Heart left ventricle (tissue), 13 donors: ENCODE results near the gene XYLT1.

Source experiments
- POLR2A ChIP-seq, 2 donors: fragments of 450-650 bp; IDR thresholded peaks; one replicate each; pipeline ENCODE4 v1.6.1; 2017; ENCODE audit warnings: antibody characterized with exemption in 2 of 2, mild to moderate bottlenecking in 2 of 2, moderate library complexity in 2 of 2
- TF ChIP-seq, protein P1 (sequence below), 12 donors: fragments of 200-600 bp; sonication (generic) in 4 of 12; IDR thresholded peaks; one replicate each; pipeline versions ENCODE4 v1.5.0 to v1.8.0; 2018 to 2022; ENCODE audit warnings: antibody characterized with exemption in 12 of 12, mild to moderate bottlenecking in 5 of 12
- donor health status: ischemic (EF 13 %, LVEDD 7.1; RV severe dilation, severe dysfunction).
- donor health status: DM: no; HTN: yes; CAD: no.
- donor health status: DM: no; HTN: no; CAD: no.
- donor health status: ischemic (EF 25% LVEDD 6.9; RV normal size, moderate dysfunction).
- donor health status: ischemic (EF 25% LVEDD 5.7; RV mildly dilated, moderate dysfunction).
- donor health status: ischemic (EF 35%, LVEDD 5.7; RV mildly dilated, moderate dysfunction).
- donor health status: nonischemic (EF 11% LVEDD 7.7; RV severe dilation, severe dysfunction).
- donor health status: DM: yes; HTN: yes; CAD: no.
- donor health status: PGD.
- donor health status: ischemic (EF 29% LVEDD 5.4; RV normal size, mild dysfunction).
- donor health status: nonischemic (EF 23%, LVEDD 6.1; RV moderate dilation, normal function).

DNA sequence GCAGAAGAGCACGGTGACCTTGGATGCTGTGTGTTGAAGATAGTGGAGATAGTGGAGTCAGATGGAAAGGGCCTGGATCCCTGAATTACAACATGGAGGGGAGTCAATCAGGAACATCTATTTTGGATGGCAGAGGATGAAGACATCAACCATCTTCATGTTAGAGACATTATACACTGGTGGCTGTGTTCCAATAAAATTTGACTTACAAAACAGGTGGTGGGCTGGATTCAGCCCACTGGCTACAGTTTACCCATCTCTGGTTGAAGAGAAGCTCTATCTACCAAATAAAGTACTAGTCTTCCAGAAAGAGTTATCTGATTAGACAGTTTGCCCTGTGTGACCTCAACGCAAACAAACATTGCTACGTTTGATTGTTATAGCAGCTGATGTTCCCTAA, 247.2 kb downstream of the XYLT1 start:
- TF ChIP-seq, protein P1, sequence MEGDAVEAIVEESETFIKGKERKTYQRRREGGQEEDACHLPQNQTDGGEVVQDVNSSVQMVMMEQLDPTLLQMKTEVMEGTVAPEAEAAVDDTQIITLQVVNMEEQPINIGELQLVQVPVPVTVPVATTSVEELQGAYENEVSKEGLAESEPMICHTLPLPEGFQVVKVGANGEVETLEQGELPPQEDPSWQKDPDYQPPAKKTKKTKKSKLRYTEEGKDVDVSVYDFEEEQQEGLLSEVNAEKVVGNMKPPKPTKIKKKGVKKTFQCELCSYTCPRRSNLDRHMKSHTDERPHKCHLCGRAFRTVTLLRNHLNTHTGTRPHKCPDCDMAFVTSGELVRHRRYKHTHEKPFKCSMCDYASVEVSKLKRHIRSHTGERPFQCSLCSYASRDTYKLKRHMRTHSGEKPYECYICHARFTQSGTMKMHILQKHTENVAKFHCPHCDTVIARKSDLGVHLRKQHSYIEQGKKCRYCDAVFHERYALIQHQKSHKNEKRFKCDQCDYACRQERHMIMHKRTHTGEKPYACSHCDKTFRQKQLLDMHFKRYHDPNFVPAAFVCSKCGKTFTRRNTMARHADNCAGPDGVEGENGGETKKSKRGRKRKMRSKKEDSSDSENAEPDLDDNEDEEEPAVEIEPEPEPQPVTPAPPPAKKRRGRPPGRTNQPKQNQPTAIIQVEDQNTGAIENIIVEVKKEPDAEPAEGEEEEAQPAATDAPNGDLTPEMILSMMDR (IDR thresholded peaks at IDR 0.05): no peak
- no peak for TF ChIP-seq POLR2A (IDR thresholded peaks at IDR 0.05)
